Large intestine (tissue), 3 donors: Measurements from ENCODE around the gene PARD6A. TPM values are rescaled to one million over a fixed set of nuclear protein-coding genes. Genes with fewer than 3 reads are reported as not detected.

ENCODE experiments used
- DNase-seq, 2 donors: peaks; one replicate each; pipeline versions ENCODE4 v3.0.0 to v3.0.0-alpha.2; 2013
- H3K27ac ChIP-seq: one replicate; pipeline ENCODE4 v1.5.1; 2013; ENCODE audit warnings: low read length
- H3K27me3 ChIP-seq: 2 replicates; pipeline ENCODE4 v1.6.1; 2013; ENCODE audit warnings: low read length; ENCODE audit not compliant: control insufficient read depth, insufficient read depth
- H3K36me3 ChIP-seq: 2 replicates; pipeline ENCODE4 v1.6.1; 2013; ENCODE audit warnings: low read length; ENCODE audit not compliant: control insufficient read depth, insufficient read depth
- H3K4me1 ChIP-seq: one replicate; pipeline ENCODE4 v1.6.1; 2013; ENCODE audit warnings: low read length; ENCODE audit not compliant: control insufficient read depth, insufficient read depth
- H3K4me3 ChIP-seq: one replicate; pipeline ENCODE4 v1.5.1; 2013; ENCODE audit warnings: low read length
- H3K9me3 ChIP-seq: one replicate; pipeline ENCODE4 v1.6.1; 2013; ENCODE audit warnings: mild to moderate bottlenecking, low read depth, low read length, moderate library complexity; ENCODE audit not compliant: control insufficient read depth
- WGBS: methylation state at CpG from one replicate; pipeline ENCODE4 v1.1.5; 2013; ENCODE audit warnings: low lambda C conversion rate; ENCODE audit not compliant: insufficient coverage; 5-methylcytosine and 5-hydroxymethylcytosine counted together
- polyA plus RNA-seq: library from polyadenylated mRNA; unstranded; fragments of 120-200 nt; gene quantifications from one replicate; pipeline ENCODE4 v1.2.1, GENCODE V29; 2013

PARD6A gene
- polyA plus RNA-seq, 1 donor, result 1.6 TPM

DNA sequence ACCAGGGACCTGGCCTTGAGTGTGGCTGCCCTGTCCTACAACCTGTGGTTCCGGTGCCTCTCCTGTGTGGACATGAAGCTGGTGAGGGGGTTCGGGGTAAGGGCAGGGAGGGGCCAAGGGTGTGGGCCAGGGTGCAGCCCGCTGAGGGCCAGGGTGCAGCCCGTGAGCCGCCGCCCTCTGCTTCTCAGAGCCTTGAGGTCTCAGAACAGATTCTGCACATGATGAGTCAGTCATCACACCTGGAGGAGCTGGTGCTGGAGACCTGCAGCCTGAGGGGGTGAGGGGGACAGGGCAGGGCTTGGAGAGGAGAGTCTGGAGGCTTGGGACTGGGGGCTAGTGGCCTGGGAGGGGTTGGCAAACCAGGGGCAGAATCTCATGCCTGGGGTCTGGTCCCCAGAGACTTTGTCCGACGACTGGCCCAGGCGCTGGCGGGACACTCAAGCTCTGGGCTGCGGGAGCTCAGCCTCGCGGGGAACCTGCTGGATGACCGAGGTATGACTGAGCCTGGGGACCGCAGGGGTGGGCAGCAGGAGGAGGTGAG lies 13.6 kb upstream of the PARD6A start:
- H3K4me1 ChIP-seq, result peaks cover 8% of the 10 kb centered on the region
- H3K27me3 ChIP-seq, result peaks cover 84% of the 10 kb centered on the region
- H3K4me3 ChIP-seq, result no peak overlapping the region
- H3K9me3 ChIP-seq, result peaks cover 10% of the 10 kb centered on the region
- H3K27ac ChIP-seq, result no peak overlapping the region
- H3K36me3 ChIP-seq, result no peaks in the 10 kb centered on the region
- WGBS, result no CpG with 5 or more reads among the region's 15 CpGs
- DNase-seq, result no peak

GRCh38 chr16:67647681-67648080 lies 13.1 kb upstream of the PARD6A start:
- Histone ChIP-seq H3K9me3 (peaks cover 10% of the 10 kb centered on the region), H3K4me1 (peaks cover 8% of the 10 kb centered on the region), H3K27me3 (peaks cover 89% of the 10 kb centered on the region), H3K36me3 (no peaks in the 10 kb centered on the region), H3K4me3 (no peak overlapping the region), H3K27ac (no peak overlapping the region)
- DNase-seq, result no peak
- WGBS, result no CpG with 5 or more reads among the region's 13 CpGs

GRCh38 chr16:67648088-67648763 lies 12.5 kb upstream of the PARD6A start:
- Histone ChIP-seq H3K9me3 (peaks cover 10% of the 10 kb centered on the region), H3K4me3 (no peak overlapping the region), H3K27me3 (peaks cover 91% of the 10 kb centered on the region), H3K4me1 (peaks cover 10% of the 10 kb centered on the region), H3K27ac (no peak overlapping the region), H3K36me3 (no peaks in the 10 kb centered on the region)
- no CpG with 5 or more reads among the region's 65 CpGs for WGBS
- no peak for DNase-seq

DNA sequence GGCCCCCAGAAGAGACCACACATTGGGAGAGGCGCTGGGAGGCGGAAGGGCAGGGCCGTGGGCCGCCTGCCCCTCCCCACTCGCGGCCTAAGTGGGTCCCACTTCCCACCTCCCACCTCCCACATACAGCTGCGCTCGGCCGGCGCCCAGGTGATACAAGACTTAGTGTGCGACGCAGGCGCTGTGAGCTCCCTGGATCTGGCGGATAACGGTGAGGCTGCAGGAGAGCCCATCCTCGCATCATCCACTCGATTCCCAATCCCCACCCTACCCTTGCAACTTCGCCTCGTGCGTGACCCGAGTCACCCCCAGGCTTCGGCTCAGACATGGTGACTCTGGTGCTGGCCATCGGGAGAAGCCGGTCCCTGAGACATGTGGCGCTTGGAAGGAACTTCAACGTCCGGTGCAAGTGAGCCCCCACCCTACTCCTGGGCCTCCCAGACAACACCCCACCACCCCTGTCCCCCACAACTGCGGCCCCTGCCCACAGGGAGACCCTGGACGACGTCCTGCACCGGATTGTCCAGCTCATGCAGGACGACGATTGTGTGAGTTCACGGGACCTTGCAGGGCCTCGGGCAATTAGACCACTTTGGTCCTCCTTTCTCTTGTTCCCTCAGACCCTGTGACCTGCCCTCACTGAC lies 11.9 kb upstream of the PARD6A start:
- Histone ChIP-seq H3K27me3 (peaks cover 94% of the 10 kb centered on the region), H3K4me3 (no peak overlapping the region), H3K27ac (no peak overlapping the region), H3K4me1 (peaks cover 14% of the 10 kb centered on the region), H3K36me3 (no peaks in the 10 kb centered on the region), H3K9me3 (peaks cover 10% of the 10 kb centered on the region)
- no CpG with 5 or more reads among the region's 35 CpGs for WGBS
- no peak for DNase-seq

DNA sequence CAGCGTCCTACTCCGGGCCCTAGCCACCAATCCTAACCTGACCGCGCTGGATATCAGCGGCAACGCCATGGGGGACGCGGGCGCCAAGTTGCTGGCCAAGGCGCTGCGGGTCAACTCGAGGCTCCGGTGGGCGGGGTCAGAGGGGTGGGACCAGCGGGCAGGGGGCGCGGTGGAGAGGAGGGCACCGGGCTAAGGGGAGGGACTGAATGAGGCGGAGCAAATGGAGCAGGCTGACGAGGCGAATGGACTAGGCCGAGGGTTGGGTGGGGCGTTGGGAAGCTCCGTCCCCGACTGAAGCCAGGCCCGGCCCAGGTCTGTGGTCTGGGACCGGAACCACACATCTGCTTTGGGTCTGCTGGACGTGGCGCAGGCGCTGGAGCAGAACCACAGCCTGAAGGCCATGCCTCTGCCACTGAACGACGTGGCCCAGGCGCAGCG lies 11.2 kb upstream of the PARD6A start:
- Histone ChIP-seq H3K9me3 (peaks cover 9% of the 10 kb centered on the region), H3K4me1 (peaks cover 16% of the 10 kb centered on the region), H3K36me3 (no peaks in the 10 kb centered on the region), H3K4me3 (no peak overlapping the region), H3K27ac (no peak overlapping the region), H3K27me3 (peaks cover 94% of the 10 kb centered on the region)
- DNase-seq, result no peak
- no CpG with 5 or more reads among the region's 34 CpGs for WGBS

DNA sequence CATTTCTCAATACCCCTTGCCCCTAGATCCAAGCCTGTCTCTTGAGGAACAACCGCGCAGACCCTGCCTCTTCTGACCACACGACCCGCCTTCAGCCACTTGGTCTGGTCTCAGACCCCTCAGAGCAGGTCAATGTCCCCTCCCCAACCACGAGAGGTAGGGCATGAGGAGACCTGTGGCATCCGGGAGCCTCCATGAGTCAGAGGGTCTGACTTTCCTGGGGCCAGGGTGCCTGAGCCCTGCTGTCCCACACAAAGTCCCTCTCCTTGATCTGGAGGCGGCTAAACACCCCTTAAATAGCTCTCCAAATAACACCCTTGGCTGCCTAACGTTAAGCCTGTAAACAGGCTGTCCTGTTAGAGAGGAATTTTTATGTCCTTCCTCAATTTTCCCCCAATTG lies 10.7 kb upstream of the PARD6A start:
- DNase-seq, result no peak
- H3K27me3 ChIP-seq, result peaks cover 95% of the 10 kb centered on the region
- H3K36me3 ChIP-seq, result no peaks in the 10 kb centered on the region
- H3K27ac ChIP-seq, result no peak overlapping the region
- H3K4me1 ChIP-seq, result peaks cover 16% of the 10 kb centered on the region
- H3K9me3 ChIP-seq, result peaks cover 8% of the 10 kb centered on the region
- no CpG with 5 or more reads among the region's 8 CpGs for WGBS
- no peak overlapping the region for H3K4me3 ChIP-seq

GRCh38 chr16:67651039-67651438 lies 9.7 kb upstream of the PARD6A start:
- 90% methylated on average over 2 of the region's 7 CpGs for WGBS
- peaks cover 94% of the 10 kb centered on the region for H3K27me3 ChIP-seq
- peaks cover 8% of the 10 kb centered on the region for H3K9me3 ChIP-seq
- H3K4me3 ChIP-seq, result no peak overlapping the region
- H3K36me3 ChIP-seq, result no peaks in the 10 kb centered on the region
- DNase-seq, result no peak
- no peak overlapping the region for H3K27ac ChIP-seq
- peaks cover 16% of the 10 kb centered on the region for H3K4me1 ChIP-seq

DNA sequence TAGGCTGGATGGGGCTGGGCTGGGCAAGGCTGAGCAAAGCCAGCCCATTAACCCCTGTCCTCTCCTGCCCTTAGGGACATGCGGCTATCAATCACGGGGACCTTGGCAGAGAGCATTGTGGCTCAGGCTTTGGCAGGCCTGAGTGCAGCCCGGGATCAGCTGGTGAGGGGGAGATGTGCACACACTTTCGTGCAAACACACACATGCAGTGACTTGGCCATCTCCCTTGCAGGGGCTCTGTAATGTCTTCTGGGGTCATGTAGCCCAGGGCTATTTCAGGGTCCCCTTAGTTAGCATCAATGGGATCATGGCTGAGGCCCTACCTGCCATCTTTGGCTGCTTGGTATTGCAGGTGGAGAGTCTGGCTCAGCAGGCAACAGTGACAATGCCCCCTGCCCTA lies 8.9 kb upstream of the PARD6A start:
- H3K27ac ChIP-seq, result no peak overlapping the region
- no CpG with 5 or more reads among the region's 4 CpGs for WGBS
- H3K4me3 ChIP-seq, result no peak overlapping the region
- H3K27me3 ChIP-seq, result peaks cover 86% of the 10 kb centered on the region
- H3K36me3 ChIP-seq, result no peaks in the 10 kb centered on the region
- DNase-seq, result no peak
- peaks cover 16% of the 10 kb centered on the region for H3K4me1 ChIP-seq
- H3K9me3 ChIP-seq, result peaks cover 8% of the 10 kb centered on the region

GRCh38 chr16:67652578-67653127 lies 8.1 kb upstream of the PARD6A start:
- H3K4me1 ChIP-seq, result peaks cover 16% of the 10 kb centered on the region
- no peak overlapping the region for H3K4me3 ChIP-seq
- no peak overlapping the region for H3K27ac ChIP-seq
- H3K36me3 ChIP-seq, result peaks cover 5% of the 10 kb centered on the region
- DNase-seq, result no peak
- peaks cover 8% of the 10 kb centered on the region for H3K9me3 ChIP-seq
- WGBS, result no CpG with 5 or more reads among the region's 59 CpGs
- peaks cover 79% of the 10 kb centered on the region for H3K27me3 ChIP-seq

DNA sequence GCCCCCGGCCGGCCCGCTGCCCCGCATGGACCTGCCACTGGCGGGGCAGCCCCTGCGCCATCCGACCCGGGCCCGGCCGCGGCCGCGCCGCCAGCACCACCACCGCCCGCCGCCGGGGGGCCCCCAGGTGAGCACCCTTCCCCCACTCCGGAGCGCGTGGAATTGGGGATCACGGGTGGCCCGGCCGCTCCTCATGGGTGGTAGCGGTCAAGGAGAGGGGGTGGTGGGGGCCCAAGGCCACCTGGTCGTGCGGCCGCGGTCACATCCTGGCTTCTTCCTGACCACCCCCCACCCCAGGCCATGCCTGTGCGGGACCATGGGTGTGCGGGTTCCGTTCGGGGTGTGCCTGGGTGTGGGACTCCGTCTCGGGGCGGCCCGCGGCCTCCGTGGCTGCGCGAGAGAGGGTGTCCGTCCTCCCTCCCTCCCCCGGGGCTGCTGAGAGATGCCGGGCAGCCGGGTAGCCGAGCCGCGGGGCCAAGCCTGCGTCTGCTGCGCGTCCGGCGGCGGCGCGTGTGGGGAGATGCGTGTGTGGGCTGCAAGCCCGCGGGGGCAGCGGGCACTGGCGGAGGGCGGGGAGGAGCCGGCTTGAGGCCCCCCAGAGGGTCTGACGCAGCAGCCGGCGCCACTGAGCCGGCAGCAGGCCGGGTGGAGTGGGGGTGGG lies 7.5 kb upstream of the PARD6A start:
- DNase-seq, result no peak
- Histone ChIP-seq H3K27me3 (peaks cover 73% of the 10 kb centered on the region), H3K4me3 (peak overlapping the region; percentile 30), H3K36me3 (peaks cover 10% of the 10 kb centered on the region), H3K4me1 (peaks cover 16% of the 10 kb centered on the region), H3K9me3 (peaks cover 8% of the 10 kb centered on the region), H3K27ac (no peak overlapping the region)
- no CpG with 5 or more reads among the region's 68 CpGs for WGBS
